GM06990 (cell line): ENCODE measurements around the gene ABCA8.

Source experiments
- DNase-seq: peaks from one replicate; pipeline ENCODE4 v3.0.0-alpha.2; 2011; ENCODE audit not compliant: insufficient read length; ENCODE audit errors: extremely low read depth
- H3K27me3 ChIP-seq: replicated peaks from 2 replicates; pipeline ENCODE4 v1.6.0; 2011; ENCODE audit warnings: low read length; ENCODE audit not compliant: control insufficient read depth, insufficient read depth
- H3K36me3 ChIP-seq: 2 replicates; pipeline ENCODE4 v1.5.1; 2011; ENCODE audit warnings: low read length; ENCODE audit not compliant: control insufficient read depth, insufficient read depth
- H3K4me3 ChIP-seq: replicated peaks from 2 replicates; pipeline ENCODE4 v1.5.1; 2011; ENCODE audit warnings: low read depth, mild to moderate bottlenecking, control low read depth, low read length
- TF ChIP-seq, protein P1 (sequence below): IDR thresholded peaks from 2 replicates; pipeline ENCODE4 v1.5.1; 2011; ENCODE audit warnings: low read length, control low read depth, mild to moderate bottlenecking, inconsistent platforms; ENCODE audit not compliant: insufficient read depth, poor library complexity, severe bottlenecking

The ABCA8 gene

DNA sequence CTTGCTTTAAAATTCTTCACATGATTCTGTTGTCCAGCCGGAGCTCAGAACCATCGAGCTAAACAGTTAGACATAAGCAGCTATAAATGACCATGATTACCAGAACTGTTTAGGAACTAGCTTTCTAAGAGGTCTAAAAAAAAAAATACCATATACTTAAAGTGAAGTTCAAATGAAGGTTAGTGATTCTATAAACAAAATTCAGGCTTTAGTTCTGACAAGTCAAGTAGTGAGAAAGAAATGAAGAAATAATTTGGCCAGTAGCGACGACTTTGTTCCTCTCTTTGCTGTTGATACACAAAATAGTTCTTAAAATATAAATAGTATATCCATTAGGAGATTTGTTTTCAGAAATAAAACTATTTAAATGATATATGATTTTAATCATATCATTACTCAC lies 27.7 kb downstream of the ABCA8 start:
- Histone ChIP-seq H3K36me3 (no peaks in the 10 kb centered on the region), H3K4me3 (no peak overlapping the region), H3K27me3 (no peaks in the 10 kb centered on the region)
- DNase-seq = no peak
- TF ChIP-seq, protein P1, sequence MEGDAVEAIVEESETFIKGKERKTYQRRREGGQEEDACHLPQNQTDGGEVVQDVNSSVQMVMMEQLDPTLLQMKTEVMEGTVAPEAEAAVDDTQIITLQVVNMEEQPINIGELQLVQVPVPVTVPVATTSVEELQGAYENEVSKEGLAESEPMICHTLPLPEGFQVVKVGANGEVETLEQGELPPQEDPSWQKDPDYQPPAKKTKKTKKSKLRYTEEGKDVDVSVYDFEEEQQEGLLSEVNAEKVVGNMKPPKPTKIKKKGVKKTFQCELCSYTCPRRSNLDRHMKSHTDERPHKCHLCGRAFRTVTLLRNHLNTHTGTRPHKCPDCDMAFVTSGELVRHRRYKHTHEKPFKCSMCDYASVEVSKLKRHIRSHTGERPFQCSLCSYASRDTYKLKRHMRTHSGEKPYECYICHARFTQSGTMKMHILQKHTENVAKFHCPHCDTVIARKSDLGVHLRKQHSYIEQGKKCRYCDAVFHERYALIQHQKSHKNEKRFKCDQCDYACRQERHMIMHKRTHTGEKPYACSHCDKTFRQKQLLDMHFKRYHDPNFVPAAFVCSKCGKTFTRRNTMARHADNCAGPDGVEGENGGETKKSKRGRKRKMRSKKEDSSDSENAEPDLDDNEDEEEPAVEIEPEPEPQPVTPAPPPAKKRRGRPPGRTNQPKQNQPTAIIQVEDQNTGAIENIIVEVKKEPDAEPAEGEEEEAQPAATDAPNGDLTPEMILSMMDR = no peak

DNA sequence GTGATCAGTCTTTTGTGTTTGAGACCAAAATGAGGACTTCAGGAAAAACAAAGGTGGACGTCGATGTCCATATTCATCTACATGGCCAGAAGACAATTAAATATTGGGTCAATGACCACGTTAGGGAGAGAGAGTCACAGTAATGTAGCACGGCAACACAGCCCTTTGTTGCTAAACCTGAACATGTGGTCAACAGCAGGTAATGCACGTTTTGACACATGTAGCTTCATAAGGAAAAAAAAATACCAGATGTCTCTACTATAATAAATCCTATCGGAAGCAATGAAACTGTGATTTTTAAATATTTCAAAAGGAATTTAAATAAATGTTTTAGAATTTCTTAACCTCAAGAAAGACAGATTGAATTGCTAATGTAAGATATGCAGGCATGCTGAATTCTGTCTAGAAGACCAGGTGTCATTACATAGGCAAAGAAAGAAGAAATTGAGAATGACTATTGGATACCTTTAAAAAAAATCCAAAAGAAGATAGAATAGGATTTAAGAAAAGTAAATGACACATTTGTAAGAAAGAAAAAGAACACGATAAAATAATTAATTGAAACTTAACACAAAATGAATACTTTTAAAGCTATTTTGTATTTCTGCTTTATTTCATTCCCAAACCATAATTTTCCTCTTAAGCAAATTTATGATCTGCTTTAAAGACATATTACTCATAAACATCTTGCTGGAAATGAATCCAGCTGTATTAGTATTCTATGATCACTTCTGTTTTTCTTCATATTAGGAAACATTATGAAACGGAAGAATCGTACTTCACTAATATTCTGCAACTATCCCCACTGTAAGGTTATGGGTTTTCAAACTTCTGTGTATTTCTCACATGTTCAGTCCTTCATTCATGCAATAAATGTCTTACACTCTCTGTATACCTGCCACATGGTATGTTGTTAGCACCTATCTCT lies 30.1 kb downstream of the ABCA8 start:
- Histone ChIP-seq H3K36me3 (no peaks in the 10 kb centered on the region), H3K4me3 (no peak overlapping the region), H3K27me3 (no peaks in the 10 kb centered on the region)
- no peak for DNase-seq
- TF ChIP-seq, protein P1 = no peak

DNA sequence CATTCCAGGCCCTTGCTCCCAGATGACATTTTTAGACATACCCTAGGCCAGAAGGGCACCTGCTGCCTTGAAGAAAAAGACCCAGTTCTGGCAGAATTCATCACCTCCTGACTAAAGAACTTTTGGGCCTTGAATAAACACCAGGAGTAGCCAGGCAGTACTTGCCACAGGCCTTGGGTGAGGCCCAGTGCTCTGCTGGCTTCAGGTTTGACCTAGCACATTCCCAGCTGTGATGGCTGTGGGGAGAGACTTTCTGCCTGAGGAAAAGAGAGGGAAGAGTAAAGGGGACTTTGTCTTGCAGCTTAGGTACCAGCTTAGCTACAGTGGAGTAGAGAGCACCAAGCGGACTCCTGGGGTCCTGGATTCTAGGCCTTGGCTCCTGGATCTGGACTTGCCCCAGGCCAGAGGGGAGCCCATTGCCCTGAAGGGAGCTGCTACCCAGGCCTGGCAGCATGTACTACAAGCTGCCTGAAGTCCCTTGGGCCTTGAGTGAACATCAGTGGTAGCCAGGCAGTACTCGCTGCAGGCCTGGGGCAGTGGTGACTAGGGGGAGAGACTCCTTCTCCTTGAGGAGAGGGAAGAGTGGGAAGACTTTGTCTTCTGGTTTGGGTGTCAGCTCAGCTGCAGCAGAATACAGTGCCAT lies 44.3 kb downstream of the ABCA8 start:
- no peak overlapping the region for H3K4me3 ChIP-seq

DNA sequence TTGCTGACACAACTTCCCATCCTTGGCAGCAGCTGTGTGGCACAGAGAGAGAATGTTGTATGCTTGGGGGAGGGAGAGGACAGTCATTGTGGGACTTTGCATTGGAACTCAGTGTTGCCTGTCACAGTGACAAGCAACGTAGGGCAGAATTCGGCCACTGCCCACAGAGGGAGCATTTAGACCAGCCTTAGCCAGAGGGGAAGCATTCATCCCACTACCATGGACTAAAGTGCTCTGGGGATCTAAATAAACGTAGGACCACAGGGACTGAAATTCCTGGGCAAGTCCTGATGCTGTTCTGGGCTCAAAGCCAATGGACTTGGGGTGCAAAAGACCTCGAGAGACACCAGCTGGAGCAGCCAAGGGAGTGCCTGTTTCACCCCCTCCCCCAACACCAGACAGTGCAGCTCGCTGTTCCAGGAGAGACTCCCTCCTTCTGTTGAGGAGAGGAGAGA lies 44.9 kb downstream of the ABCA8 start:
- TF ChIP-seq, protein P1 = no peak
- Histone ChIP-seq H3K27me3 (no peaks in the 10 kb centered on the region), H3K36me3 (no peaks in the 10 kb centered on the region), H3K4me3 (no peak overlapping the region)
- no peak for DNase-seq

More for the DNA sequence above, 44.3 kb downstream of the ABCA8 start:
- no peak for DNase-seq
- H3K36me3 ChIP-seq = no peaks in the 10 kb centered on the region
- TF ChIP-seq, protein P1 = no peak
- no peaks in the 10 kb centered on the region for H3K27me3 ChIP-seq

DNA sequence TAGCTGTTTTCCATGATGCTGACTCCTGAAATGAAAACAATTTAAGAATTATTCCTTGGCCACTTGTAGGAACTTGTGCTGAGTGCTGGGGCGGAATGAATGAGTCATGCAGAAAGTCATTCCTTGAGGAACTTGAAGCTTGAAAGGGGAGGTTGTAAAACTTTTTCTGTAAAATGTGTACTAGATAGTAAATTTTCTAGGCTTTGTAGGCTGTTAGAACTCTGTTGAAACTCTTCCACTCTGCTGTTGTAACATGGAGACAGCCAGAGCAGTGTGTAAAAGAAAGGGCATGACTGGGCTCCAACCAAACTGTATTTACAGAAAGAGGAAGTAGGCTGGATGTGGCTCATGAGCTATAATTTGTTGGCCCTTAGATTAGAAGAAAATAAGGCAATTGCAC lies 46.1 kb downstream of the ABCA8 start:
- Histone ChIP-seq H3K27me3 (no peaks in the 10 kb centered on the region), H3K4me3 (no peak overlapping the region), H3K36me3 (no peaks in the 10 kb centered on the region)
- TF ChIP-seq, protein P1 = no peak
- DNase-seq = peak; percentile 10
